Chondrocyte (in vitro differentiated cells): Measurements from ENCODE around the gene LRRC7. TPM values are rescaled to one million over a fixed set of nuclear protein-coding genes. Genes with fewer than 3 reads are reported as not detected.
"Not testable (repeated sequence)": the region's sequence is repeated elsewhere in the genome, so short reads cannot be mapped to it uniquely, and the experiment has no call there.

Experiments used
- DNase-seq: peaks from one replicate; pipeline ENCODE4 v3.0.0; 2021; ENCODE audit warnings: mixed read lengths, low spot score
- H3K27ac Mint-ChIP-seq: one replicate; pipeline ENCODE4 v1.8.0; 2021; ENCODE audit warnings: mild to moderate bottlenecking, moderate library complexity, mixed read lengths; ENCODE audit not compliant: unreplicated experiment
- H3K27me3 Mint-ChIP-seq: 2 replicates; pipeline ENCODE4 v1.8.0; 2021; ENCODE audit warnings: low read depth, mixed read lengths
- H3K36me3 Mint-ChIP-seq: 2 replicates; pipeline ENCODE4 v1.8.0; 2021; ENCODE audit warnings: low read depth, mixed read lengths
- H3K4me1 Mint-ChIP-seq: 2 replicates; pipeline ENCODE4 v1.8.0; 2021; ENCODE audit warnings: low read depth, mild to moderate bottlenecking, mixed read lengths
- H3K4me3 Mint-ChIP-seq: one replicate; pipeline ENCODE4 v1.8.0; 2021; ENCODE audit warnings: mild to moderate bottlenecking, moderate library complexity, mixed read lengths; ENCODE audit not compliant: unreplicated experiment
- H3K9me3 Mint-ChIP-seq: 2 replicates; pipeline ENCODE4 v1.8.0; 2021; ENCODE audit warnings: low read depth, mixed read lengths
- CTCF ChIP-seq: fragments of 200-600 bp; sonication (generic); IDR thresholded peaks from 2 replicates; pipeline ENCODE4 v1.5.0; 2021; ENCODE audit warnings: antibody characterized with exemption, mild to moderate bottlenecking, moderate library complexity
- total RNA-seq: library from RNA; stranded (reverse); gene quantifications from 3 replicates; pipeline ENCODE4 v1.2.1, GENCODE V29; 2021

The LRRC7 gene
- total RNA-seq, 1 donor from 2014 or later: not detected

- H3K27ac Mint-ChIP-seq: no peak overlapping the region
- no peak for TF ChIP-seq CTCF
- H3K4me3 Mint-ChIP-seq: no peak overlapping the region
- no peaks in the 10 kb centered on the region for H3K36me3 Mint-ChIP-seq
- no peak for DNase-seq
- peaks cover 4% of the 10 kb centered on the region for H3K9me3 Mint-ChIP-seq
- no peaks in the 10 kb centered on the region for H3K27me3 Mint-ChIP-seq
- H3K4me1 Mint-ChIP-seq: peaks cover 40% of the 10 kb centered on the region
Measured at GRCh38 chr1:70042090-70042731, 474.5 kb downstream of the LRRC7 start.

GRCh38 chr1:70043804-70044203 is 476.1 kb downstream of the LRRC7 start:
- peaks cover 35% of the 10 kb centered on the region for H3K4me1 Mint-ChIP-seq
- H3K9me3 Mint-ChIP-seq: no peaks in the 10 kb centered on the region
- H3K27me3 Mint-ChIP-seq: no peaks in the 10 kb centered on the region
- DNase-seq: no peak
- H3K27ac Mint-ChIP-seq: no peak overlapping the region
- no peak overlapping the region for H3K4me3 Mint-ChIP-seq
- TF ChIP-seq CTCF: no peak
- no peaks in the 10 kb centered on the region for H3K36me3 Mint-ChIP-seq

GRCh38 chr1:70044832-70045231 is 477.1 kb downstream of the LRRC7 start:
- H3K27ac Mint-ChIP-seq: no peak overlapping the region
- peaks cover 35% of the 10 kb centered on the region for H3K4me1 Mint-ChIP-seq
- no peaks in the 10 kb centered on the region for H3K27me3 Mint-ChIP-seq
- no peak for TF ChIP-seq CTCF
- H3K36me3 Mint-ChIP-seq: no peaks in the 10 kb centered on the region
- H3K4me3 Mint-ChIP-seq: no peak overlapping the region
- DNase-seq: no peak
- H3K9me3 Mint-ChIP-seq: no peaks in the 10 kb centered on the region

- H3K4me3 Mint-ChIP-seq: not testable (repeated sequence)
Measured at GRCh38 chr1:70045581-70045980, 477.9 kb downstream of the LRRC7 start.

GRCh38 chr1:70048336-70049094 is 480.8 kb downstream of the LRRC7 start:
- TF ChIP-seq CTCF: no peak
- no peaks in the 10 kb centered on the region for H3K36me3 Mint-ChIP-seq
- no peak overlapping the region for H3K27ac Mint-ChIP-seq
- H3K9me3 Mint-ChIP-seq: no peaks in the 10 kb centered on the region
- H3K4me3 Mint-ChIP-seq: no peak overlapping the region
- peaks cover 22% of the 10 kb centered on the region for H3K4me1 Mint-ChIP-seq
- DNase-seq: no peak
- H3K27me3 Mint-ChIP-seq: peaks cover 4% of the 10 kb centered on the region

More at GRCh38 chr1:70045581-70045980, 477.9 kb downstream of the LRRC7 start:
- peaks cover 35% of the 10 kb centered on the region for H3K4me1 Mint-ChIP-seq
- H3K27me3 Mint-ChIP-seq, DNase-seq, H3K9me3 Mint-ChIP-seq, H3K36me3 Mint-ChIP-seq, H3K27ac Mint-ChIP-seq: not testable (repeated sequence)
